Prostate gland (tissue), 2 donors: ENCODE measurements around the gene BCOR. TPM values are rescaled to one million over a fixed set of nuclear protein-coding genes. Genes with fewer than 3 reads are reported as not detected.

Experiments
- DNase-seq: peaks from one replicate; pipeline ENCODE4 v3.0.0-alpha.2; 2019; ENCODE audit warnings: low spot score
- H3K27ac ChIP-seq, 2 donors: fragments of 200-600 bp; sonication (generic); 2 replicates each; pipeline ENCODE4 v1.5.1; 2017 to 2019
- H3K27me3 ChIP-seq: fragments of 200-600 bp; sonication (generic); replicated peaks from 2 replicates; pipeline ENCODE4 v1.5.1; 2019; ENCODE audit not compliant: insufficient read depth
- H3K36me3 ChIP-seq, 2 donors: fragments of 200-600 bp; sonication (generic); 1 replicate in 1 of 2; 2 replicates in 1 of 2; pipeline versions ENCODE4 v1.5.1 to v1.8.1; 2017 to 2019
- H3K4me1 ChIP-seq: fragments of 200-600 bp; sonication (generic); replicated peaks from 2 replicates; pipeline ENCODE4 v1.5.1; 2019
- H3K4me3 ChIP-seq, 2 donors: fragments of 200-600 bp; sonication (generic); 2 replicates each; pipeline ENCODE4 v1.5.1; 2017 to 2019
- H3K9me3 ChIP-seq: fragments of 200-600 bp; sonication (generic); 2 replicates; pipeline ENCODE4 v1.5.1; 2017
- CTCF ChIP-seq, 4 experiments: fragments of 200-600 bp in 2 of 4; fragments of 450-650 bp in 2 of 4; sonication (generic) in 2 of 4; IDR thresholded peaks; 1 replicate in 3 of 4; 2 replicates in 1 of 4; pipeline ENCODE4 v1.5.1; 2016 to 2019; ENCODE audit warnings: antibody characterized with exemption in 4 of 4, mild to moderate bottlenecking in 2 of 4, moderate library complexity in 2 of 4
- POLR2A ChIP-seq: fragments of 450-650 bp; IDR thresholded peaks from one replicate; pipeline ENCODE4 v1.6.1; 2016; ENCODE audit warnings: antibody characterized with exemption, mild to moderate bottlenecking
- POLR2AphosphoS5 ChIP-seq: sonication (generic); formaldehyde crosslinking; IDR thresholded peaks from one replicate; pipeline ENCODE4 v1.6.1; 2017; ENCODE audit warnings: antibody characterized with exemption
- whole genome bisulfite sequencing: methylation state at CpG from one replicate; pipeline ENCODE4 v1.1.5; 2018; 5-methylcytosine and 5-hydroxymethylcytosine counted together
- intact Hi-C: fragments of 100-400 bp; cut with DNase I; formaldehyde crosslinking; loops from one replicate; pipeline ENCODE4 v1.14.2; 2022
- total RNA-seq, 2 donors: library from RNA; depleted of rRNA; stranded (reverse); fragments of >200 nt; gene quantifications; one replicate each; pipeline ENCODE4 v1.1.0, GENCODE V29; 2016

Gene BCOR
- total RNA-seq, 2 donors from 2014 or later = 56.2 to 70.8 TPM

GRCh38 chrX:40145923-40146261, 48.1 kb upstream of the BCOR start:
- no peak for DNase-seq
- WGBS = 20% methylated on average over 1 of the region's 37 CpGs
- H3K27ac ChIP-seq = peak overlapping the region; percentile 41 to 56

GRCh38 chrX:40145001-40145922, 47.5 kb upstream of the BCOR start:
- peak overlapping the region; percentile 32 to 38 for H3K4me3 ChIP-seq
- H3K9me3 ChIP-seq = no peaks in the 10 kb centered on the region
- H3K36me3 ChIP-seq = no peaks in the 10 kb centered on the region
- no peak for TF ChIP-seq CTCF (IDR thresholded peaks at IDR 0.05)
- no peak for TF ChIP-seq POLR2AphosphoS5
- no peak for TF ChIP-seq POLR2A
- 5% methylated on average over 41 of the region's 54 CpGs for whole genome bisulfite sequencing
- peak overlapping the region in 1 of 2 donors; percentile 56 for H3K27ac ChIP-seq
- no peaks in the 10 kb centered on the region for H3K4me1 ChIP-seq
- DNase-seq = no peak
- no peaks in the 10 kb centered on the region for H3K27me3 ChIP-seq
- intact Hi-C loops = loop anchor here (10.0 kb wide), 1 partner anchor 410 kb away; no protein-coding TSS in a partner anchor

More at GRCh38 chrX:40145923-40146261, 48.1 kb upstream of the BCOR start:
- peak overlapping the region; percentile 32 to 38 for H3K4me3 ChIP-seq
- no peaks in the 10 kb centered on the region for H3K9me3 ChIP-seq
- no peaks in the 10 kb centered on the region for H3K27me3 ChIP-seq
- no peaks in the 10 kb centered on the region for H3K36me3 ChIP-seq
- intact Hi-C loops = loop anchor here (10.0 kb wide), 1 partner anchor 411 kb away; no protein-coding TSS in a partner anchor
- H3K4me1 ChIP-seq = no peaks in the 10 kb centered on the region
- TF ChIP-seq POLR2A = no peak
- TF ChIP-seq CTCF (IDR thresholded peaks at IDR 0.05) = no peak
- no peak for TF ChIP-seq POLR2AphosphoS5

GRCh38 chrX:40144576-40144975, 46.8 kb upstream of the BCOR start:
- no peaks in the 10 kb centered on the region for H3K27me3 ChIP-seq
- TF ChIP-seq POLR2AphosphoS5 (no peak), CTCF (IDR thresholded peaks at IDR 0.05) (no peak), POLR2A (no peak)
- no peaks in the 10 kb centered on the region for H3K9me3 ChIP-seq
- WGBS = 13% methylated on average over 9 of the region's 9 CpGs
- no peak for DNase-seq
- H3K27ac ChIP-seq = no peak overlapping the region
- intact Hi-C loops = loop anchor here (10.0 kb wide), 1 partner anchor 410 kb away; no protein-coding TSS in a partner anchor
- no peaks in the 10 kb centered on the region for H3K36me3 ChIP-seq
- H3K4me1 ChIP-seq = no peaks in the 10 kb centered on the region
- no peak overlapping the region for H3K4me3 ChIP-seq

- H3K36me3 ChIP-seq = no peaks in the 10 kb centered on the region
- H3K4me3 ChIP-seq = no peak overlapping the region
- no peaks in the 10 kb centered on the region for H3K4me1 ChIP-seq
- no peaks in the 10 kb centered on the region for H3K9me3 ChIP-seq
- intact Hi-C loops = loop anchor here (10.0 kb wide), 1 partner anchor 409 kb away; no protein-coding TSS in a partner anchor
- no peaks in the 10 kb centered on the region for H3K27me3 ChIP-seq
- H3K27ac ChIP-seq = no peak overlapping the region
- no peak for TF ChIP-seq POLR2A
- no peak for TF ChIP-seq POLR2AphosphoS5
- TF ChIP-seq CTCF (IDR thresholded peaks at IDR 0.05) = no peak
- no peak for DNase-seq
- WGBS = 86% methylated on average over 5 of the region's 5 CpGs
These were observed 46.2 kb upstream of the BCOR start for GRCh38 chrX:40143987-40144386.
